ENCODE measurements around the gene SMARCB1. TPM values are rescaled to one million over a fixed set of nuclear protein-coding genes. Genes with fewer than 3 reads are reported as not detected.
"Not testable (repeated sequence)": the region's sequence is repeated elsewhere in the genome, so short reads cannot be mapped to it uniquely, and the experiment has no call there.

The SMARCB1 gene
- total RNA-seq, 1 donor from 2014 or later = 38.0 TPM

DNA sequence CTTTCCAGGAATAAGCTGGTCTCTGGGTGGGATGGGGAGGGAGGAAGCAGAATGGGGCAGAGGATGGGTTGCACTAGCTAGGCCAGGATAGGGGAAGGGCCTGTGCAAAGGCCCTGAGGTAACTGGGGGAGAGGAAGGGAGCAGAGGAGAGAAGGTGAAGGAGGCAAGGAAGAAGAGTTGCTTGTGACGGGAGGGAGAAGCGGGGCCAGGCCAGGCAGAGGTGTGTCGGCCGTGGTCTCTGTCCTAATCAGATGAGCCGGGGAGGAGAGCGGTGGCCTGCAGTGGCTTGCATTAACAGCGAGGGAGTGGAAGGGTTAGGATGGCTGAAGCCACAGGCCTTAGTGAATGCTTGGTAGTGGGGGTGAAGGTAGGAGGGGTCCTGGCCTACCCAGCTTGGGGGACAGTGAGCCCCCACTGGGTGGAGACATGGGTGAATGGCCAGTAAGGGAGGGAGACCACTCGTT is 58.0 kb downstream of the SMARCB1 start:
- DNase-seq (ENCODE audit: low read depth, low spot score) = no peak

GRCh38 chr22:23845265-23846080 is 58.7 kb downstream of the SMARCB1 start:
- no peak for DNase-seq (ENCODE audit: low read depth, low spot score)

DNA sequence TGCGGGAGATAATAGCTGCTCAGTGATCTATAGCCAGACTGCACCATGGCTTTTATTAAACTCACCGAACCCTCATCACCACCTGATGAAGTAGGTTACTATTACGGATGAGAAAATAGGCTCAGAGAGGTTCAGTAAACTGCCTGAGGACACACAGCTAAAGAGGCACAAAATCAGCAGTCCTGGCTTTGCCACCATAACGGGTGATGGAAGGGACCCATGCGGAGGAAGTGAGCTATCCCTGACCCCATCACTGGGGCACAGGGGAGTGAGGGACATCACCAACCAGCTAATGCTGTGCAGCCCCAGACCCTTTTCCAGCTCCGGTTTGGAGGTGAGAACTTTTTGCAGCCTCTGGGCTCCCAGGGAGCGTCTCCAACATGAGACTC is 59.3 kb downstream of the SMARCB1 start:
- no peak for DNase-seq (ENCODE audit: low read depth, low spot score)

- no peak for DNase-seq (ENCODE audit: low read depth, low spot score)
Measured at GRCh38 chr22:23847310-23847920, 60.6 kb downstream of the SMARCB1 start.

GRCh38 chr22:23847991-23848864 is 61.5 kb downstream of the SMARCB1 start:
- no peak for DNase-seq (ENCODE audit: low read depth, low spot score)

DNA sequence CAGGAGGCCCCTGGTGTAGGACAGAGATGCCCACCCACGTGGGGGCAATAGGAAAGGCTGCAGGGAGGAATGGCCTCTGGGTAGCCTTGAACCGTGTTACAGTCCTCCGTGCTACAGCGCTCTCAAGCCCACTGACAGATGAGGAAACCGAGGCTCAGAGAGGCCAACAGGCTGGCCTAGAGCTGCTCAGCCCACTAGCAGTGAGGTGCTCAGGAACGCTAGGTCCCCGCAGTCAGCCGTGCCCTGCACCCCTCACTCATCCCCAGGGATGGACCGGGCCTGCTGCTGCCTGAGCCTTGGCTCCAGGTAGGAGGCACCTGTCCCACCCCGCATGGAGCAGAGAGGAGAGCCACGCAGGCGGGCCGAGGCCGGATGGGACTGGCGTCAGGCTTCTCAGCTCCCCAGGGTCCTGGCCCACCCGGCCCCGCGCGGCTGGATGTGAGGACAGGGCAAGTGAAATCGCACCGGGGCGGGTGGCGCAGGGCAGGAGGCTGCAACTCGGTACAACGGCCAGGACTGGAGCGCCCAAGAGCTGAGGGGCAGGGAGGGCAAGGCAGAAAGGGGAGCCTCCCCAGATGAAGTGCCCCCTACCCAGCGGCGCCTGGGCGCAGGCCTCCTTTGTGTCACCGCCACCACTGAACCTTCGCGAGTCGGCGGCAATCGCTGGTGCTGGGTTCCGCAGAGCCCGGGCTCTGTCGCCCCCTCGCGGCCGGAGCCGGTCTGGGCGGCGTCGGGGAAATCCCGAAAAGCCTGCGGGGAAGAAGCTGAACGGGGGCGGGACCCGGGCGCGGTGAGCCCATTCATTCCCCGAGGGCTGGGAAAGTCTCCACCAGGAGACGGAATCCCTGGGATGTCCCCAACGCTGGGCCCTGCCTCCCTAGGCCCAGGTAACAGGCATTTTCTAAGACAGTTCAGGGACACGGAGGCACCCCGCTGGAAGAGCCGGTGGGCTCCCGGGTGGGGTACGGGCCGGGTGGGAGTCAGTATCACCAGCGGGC is 62.5 kb downstream of the SMARCB1 start:
- no peak for DNase-seq (ENCODE audit: low read depth, low spot score)

DNA sequence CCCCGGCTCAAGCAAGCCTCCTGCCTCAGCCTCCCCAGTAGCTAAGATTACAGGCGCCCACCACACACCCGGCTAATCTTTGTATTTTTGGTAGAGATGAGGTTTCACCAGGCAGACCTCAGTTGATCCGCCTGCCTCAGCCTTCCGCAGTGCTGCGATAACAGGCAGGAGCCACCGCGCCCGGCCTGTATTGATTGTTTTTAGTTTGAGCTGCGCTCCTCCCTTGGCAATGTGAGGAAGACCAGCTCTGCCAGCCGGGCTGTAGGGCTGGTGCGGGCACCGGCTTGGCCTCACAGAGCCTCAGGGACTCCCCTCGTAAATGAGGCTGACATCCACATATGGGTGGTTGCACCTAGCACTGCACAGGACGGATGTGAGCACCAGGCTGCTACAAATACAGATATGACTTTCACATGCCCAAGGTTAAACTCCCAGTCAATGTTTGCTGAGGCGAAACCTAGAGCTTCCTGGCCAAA is 63.4 kb downstream of the SMARCB1 start:
- DNase-seq (ENCODE audit: low read depth, low spot score) = no peak

DNA sequence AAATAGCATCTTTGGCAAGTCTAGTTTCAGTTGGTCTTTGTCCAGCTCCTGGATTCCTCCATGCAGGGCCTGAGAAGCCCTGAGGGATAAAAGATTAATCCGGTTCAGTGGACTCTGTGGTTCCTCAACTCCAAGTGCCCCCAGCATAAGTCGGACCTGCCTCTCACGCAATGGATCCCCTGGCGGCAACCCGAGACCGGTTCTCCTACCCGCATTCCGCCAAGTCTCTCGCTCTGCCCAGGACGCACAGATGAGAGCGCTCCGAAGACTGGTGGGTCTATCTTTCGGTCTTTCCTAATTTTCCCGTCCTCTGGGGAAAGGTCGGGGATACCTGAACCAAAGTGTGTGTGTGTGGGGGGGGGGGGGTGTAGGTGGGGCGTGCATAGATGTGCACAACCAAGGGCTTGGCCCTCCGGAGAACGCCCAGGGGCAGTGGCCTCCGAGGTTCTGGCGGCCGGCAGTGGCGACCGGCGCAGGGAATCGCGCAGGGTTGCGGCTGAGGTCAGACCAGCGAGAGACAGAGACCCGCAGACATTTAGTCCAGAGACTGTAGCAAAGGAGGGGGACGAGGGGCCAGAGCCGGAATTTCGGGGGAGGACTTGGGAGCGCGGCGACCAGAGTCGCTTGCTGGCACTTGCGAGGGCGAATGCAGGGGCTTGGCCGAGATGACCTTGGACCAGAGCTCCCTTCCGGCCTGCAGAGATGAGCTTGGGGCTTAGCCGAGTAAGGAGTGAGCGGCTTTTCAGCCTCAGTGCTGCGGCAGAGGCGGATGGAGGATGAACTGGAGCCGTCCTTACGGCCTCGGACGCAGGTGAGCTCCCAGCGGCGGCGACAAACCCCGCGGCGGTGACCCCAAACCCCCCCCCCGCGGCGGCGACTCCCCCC is 70.2 kb downstream of the SMARCB1 start:
- DNase-seq (ENCODE audit: low read depth, low spot score) = no peak

DNA sequence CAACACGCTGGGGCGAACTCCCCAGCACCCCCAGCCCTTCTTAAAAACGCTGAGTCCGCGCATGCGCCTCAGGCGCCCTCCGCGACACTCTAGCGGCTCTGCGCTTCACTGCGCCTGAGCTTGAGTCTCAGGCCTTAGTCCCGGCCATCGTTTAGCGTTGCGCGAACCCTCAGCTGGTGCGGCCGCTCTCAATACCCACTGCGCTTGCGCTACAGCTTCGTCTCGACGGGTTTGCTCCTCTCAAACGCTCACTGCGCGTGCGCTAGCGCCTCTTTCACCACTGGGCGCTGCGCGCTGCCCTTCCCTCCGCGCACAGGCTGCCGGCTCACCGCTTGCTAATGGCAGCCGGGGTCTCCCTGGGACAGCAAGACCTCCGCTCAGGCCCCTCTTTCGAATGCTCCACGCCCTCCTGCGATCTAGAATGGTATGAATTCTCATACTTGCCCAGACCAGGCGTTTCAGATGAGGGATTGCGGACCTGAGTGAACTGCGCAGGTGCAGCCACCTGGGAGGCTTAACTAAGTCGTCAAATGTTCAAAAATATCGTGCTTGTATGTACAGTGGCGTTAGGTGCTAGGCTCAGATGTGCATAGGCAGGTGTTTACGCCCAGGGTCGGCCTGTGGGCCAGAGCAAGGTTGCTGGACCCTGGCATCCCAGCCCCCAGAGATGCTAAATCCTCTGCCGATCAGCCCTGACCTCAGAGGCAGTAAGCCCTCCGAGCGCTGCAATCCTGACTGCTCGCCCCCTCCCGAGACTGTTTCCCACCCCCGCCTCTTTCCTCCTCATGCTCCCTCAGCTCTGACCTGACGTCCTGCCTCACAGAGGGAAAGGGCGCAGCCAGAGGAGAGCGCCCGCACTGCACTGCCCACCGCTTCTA is 71.1 kb downstream of the SMARCB1 start, which contains the start of gene SLC2A11:
Gene SLC2A11, plus strand, starts transcription at position 270 of the 878 bp plus-strand sequence. Its CDS starts 125 bp downstream, at position 395.
- peak; percentile 88 for DNase-seq (ENCODE audit: low read depth, low spot score)

DNA sequence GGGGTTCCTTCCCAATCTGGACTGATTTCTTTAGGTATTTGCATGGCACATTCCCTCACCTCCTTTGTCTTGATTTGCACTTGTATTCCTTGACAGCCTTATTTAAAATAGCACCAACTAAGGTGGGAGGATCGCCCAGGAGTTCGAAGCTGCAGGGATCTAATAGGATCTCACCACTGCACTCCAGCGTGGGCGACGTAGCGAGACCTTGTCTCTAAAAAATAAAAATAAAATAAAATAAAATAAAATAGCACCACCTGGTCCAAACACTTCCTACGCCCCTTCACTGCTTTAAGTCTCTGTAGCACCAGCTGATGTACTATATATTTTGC is 71.7 kb downstream of the SMARCB1 start:
- DNase-seq (ENCODE audit: low read depth, low spot score) = no peak

- DNase-seq (ENCODE audit: low read depth, low spot score) = no peak
Measured at GRCh38 chr22:23859201-23859600, 72.4 kb downstream of the SMARCB1 start.

DNA sequence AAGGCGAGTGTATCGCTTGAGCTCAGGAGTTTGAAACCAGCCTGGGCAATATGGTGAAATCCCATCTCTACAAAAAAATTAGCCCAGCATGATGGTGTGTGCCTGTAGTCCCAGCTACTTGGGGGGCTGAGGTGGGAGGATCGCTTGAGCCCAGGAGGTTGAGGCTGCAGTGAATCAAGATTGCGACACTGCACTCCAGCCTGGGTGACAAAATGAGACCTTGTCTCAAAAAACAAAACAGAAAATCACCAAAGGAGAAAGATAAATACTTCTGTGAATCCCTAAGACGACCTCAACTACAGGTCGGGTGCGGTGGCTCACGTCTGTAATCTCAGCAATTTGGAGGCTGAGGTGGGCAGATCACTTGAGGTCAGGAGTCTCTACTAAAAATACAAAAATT is 73.4 kb downstream of the SMARCB1 start:
- DNase-seq (ENCODE audit: low read depth, low spot score) = not testable (repeated sequence)

DNA sequence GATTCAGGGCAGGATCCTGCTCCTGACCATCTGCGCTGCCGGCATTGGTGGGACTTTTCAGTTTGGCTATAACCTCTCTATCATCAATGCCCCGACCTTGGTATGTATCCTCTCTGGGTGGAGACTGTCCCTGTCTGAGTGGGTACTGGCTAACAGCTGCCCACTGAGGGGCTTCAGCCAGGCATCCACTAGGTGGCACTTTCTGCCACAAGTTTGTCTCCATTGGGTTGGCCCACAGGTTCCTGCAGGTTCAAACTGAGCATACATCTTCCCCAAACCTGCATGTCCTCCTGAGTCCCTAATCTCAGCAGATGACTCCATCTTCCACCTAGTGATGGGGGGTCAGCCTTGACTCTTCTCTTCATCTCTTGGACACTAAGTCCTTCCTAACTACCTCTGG is 75.3 kb downstream of the SMARCB1 start:
- DNase-seq (ENCODE audit: low read depth, low spot score) = no peak

GRCh38 chr22:23864499-23865154 is 77.9 kb downstream of the SMARCB1 start:
- DNase-seq (ENCODE audit: low read depth, low spot score) = not testable (repeated sequence)

GRCh38 chr22:23868580-23868979 is 81.8 kb downstream of the SMARCB1 start:
- no peak for DNase-seq (ENCODE audit: low read depth, low spot score)

DNA sequence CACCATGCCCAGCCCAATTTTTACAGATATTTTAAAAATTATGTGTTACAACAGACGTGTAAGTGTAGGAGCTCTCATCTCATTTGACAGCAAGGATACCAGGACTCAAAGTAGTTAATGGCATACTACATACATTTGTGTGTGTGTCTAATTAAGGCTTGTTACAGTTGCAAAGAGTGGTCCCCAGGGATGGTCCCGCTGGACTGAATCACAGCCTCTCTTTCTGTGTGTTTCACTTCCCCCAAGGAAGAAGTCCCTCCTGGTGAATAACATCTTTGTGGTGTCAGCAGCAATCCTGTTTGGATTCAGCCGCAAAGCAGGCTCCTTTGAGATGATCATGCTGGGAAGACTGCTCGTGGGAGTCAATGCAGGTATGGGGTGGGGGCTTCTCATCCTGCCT is 88.1 kb downstream of the SMARCB1 start:
- no peak for DNase-seq (ENCODE audit: low read depth, low spot score)

DNA sequence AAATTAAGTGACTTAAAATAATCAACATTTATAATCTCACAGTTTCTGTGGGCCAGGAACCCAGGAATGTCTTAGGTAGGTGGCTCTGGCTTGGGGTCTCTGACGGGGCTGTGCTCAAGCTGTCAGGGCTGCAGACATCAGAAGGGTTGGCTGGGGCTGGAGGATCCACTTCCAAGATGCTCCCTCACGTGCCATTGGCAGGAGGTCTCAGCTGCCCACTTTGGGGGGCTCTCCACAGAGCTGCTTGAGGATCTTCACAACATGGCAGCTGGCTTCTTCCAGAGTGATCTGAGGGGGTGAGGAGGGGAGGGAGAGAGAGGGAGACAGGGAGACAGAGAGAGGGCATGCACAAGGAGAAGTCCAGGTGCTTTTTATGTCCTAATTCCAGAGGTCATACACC is 89.0 kb downstream of the SMARCB1 start:
- no peak for DNase-seq (ENCODE audit: low read depth, low spot score)

GRCh38 chr22:23877566-23877965 is 90.8 kb downstream of the SMARCB1 start:
- DNase-seq (ENCODE audit: low read depth, low spot score) = no peak
